ENCODE data around the gene C10orf62. TPM values are rescaled to one million over a fixed set of nuclear protein-coding genes. Genes with fewer than 3 reads are reported as not detected.

The C10orf62 gene, protein sequence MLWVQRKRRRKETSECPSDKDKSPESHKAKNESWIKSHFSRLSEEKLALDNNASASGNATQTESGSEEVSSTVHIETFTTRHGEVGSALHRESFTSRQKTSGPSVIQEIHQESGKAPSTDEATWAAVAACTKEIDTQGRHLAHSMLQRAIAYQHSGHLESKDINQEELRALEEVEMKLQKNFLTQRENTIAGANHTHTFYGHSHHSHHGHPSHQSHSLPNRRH
- total RNA-seq: 0.06 TPM in 1 of 2 replicates, not detected in the other

DNA sequence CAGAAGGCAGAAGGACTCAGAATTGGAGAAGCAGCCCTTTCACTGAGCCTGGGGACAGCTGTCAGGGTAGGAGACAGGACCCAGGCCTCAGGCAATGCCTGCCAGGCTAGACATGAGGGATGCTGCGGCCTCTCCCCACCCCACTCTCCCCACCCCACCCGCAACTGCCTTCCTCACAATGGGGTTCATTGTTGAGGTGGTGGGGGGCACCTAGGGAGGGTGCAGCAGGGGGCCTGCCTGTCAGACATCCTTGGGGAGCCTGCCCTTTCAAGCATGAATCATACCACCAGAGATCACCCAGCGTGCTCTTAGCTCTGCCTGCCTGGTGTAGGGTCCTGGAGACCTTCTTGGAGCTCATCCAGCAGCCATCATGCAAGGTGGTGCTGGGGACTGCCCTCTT lies at the start of gene C10orf62:
Gene C10orf62, plus strand, starts transcription at position 243 of the 400 bp plus-strand sequence. CDS start 177 bp downstream, outside the sequence.

DNA sequence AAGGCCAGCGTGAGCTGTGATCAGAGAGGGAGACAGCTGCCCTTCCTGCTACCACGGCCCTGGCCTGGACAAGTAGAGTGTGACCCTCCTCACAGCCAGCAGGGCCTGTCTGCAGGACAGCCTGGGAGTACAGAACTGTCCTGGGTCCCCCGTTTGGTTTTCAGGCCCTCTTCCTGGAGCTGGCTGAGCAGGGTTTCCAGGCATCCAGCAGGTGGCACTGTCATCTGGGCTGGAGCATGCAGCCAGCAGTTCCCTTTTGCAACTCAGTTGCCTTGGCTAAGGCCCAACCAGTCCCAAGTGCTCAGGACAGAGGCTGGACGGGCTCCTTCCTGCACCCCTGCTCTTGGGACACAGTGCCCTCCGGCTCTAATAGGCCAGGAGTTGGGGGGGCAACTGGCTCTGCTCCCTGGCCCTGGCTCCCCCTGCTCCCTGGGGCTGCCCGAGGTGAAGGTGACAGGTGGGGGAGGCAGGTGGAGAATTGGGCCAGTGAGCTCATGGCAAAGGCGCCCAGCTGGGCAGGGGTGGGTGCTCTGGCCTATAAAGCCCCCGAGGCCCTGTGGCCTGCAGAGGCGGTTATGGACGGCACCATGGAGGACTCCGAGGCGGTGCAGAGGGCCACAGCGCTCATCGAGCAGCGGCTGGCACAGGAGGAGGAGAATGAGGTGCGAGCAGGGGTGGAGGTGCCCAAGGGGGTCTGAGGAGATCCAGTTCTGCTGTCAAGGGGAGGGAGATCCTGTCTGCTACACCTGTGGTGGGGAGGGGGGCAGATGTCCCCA lies 17.1 kb upstream of the C10orf62 start, which contains the start of gene ANKRD2:
Gene ANKRD2, plus strand, starts transcription at position 566 of the 776 bp plus-strand sequence. Its CDS starts 10 bp downstream, at position 576.

DNA sequence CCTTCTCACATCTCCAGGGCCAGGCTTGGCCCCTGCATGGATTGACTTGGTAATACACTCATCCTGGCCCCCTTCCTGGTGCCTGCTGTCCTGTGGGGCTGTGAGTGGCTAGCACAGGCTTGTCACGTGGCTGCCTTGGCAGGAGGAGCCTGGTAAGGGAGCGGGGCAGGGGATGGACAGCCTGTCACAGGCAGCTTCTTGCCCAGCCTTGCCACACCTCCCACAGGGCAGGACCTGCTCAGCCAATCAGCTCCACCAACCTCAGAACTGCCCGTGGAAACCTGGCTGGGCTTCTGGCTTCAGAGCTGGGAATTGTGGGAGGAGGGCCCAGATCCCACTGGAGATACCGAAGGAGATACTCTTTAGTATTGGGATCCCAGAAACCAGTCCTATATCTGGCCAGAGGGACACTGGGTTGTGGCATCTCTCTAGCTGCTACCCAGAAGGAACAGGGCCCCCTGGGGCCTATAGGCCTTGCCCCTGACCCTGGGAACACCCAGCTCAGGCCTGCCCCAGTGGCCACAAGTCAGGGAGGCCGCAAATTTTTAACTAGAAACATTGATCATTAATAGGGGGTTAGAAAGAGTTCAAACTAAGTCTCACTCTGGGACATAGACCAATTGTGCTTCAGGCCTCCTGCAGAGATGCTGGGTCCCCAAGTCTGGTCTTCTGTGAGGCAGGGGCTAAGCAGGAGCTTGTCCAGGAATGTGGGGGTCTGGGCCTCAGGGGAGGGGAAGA lies 5.3 kb upstream of the C10orf62 start, which contains the start of gene HOGA1:
Gene HOGA1, plus strand, starts transcription at position 330 of the 738 bp plus-strand sequence. Its CDS starts 315 bp downstream, at position 645.

DNA sequence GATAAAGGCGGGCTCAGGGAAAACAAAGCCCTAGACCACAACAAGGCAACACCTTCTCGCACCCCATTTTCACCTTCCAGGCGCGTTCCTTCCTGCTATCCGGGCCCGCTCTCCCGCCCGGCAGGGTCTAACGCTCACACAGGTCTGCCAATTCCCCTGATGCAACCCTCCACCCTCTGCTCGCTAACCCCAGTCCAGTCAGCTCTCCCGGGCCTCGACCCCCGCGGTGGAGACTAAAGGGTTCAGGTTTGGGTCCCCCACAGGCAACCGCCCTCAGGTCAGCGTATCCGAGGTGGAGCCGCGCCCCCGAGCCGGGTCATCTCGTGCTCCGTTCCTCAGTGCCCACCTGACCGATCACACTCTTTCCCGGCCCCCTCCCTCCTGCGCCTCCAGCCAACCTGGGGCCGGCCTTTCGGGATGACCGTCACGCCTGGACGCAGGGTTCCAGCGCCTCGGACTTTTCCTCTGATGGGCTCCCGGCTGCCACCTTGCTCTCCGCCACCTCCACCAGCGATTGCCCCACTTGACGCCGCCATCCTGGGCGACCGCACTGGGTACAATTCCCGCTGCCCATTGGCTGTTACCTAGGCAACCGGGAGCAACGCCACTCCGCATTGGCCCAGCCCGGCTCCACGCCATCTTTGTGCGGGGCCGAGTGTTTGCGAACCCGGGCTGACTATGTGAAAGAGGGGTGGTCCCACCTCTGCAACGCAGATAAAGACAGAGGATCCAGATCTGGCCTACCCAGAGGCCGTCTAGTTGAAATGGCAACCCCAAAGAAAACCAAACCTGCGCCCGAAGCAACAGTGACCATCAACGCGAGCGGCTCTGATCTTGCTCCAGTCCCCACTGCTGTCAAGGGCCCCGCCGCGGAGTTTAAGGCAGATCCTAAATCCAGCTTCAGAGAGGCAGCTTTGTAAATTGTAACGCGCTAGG lies 43.7 kb downstream of the C10orf62 start, which contains the start of gene MORN4:
Gene MORN4, minus strand, starts transcription at position 552 of the 936 bp plus-strand sequence. CDS start 13,847 bp downstream, outside the sequence.

DNA sequence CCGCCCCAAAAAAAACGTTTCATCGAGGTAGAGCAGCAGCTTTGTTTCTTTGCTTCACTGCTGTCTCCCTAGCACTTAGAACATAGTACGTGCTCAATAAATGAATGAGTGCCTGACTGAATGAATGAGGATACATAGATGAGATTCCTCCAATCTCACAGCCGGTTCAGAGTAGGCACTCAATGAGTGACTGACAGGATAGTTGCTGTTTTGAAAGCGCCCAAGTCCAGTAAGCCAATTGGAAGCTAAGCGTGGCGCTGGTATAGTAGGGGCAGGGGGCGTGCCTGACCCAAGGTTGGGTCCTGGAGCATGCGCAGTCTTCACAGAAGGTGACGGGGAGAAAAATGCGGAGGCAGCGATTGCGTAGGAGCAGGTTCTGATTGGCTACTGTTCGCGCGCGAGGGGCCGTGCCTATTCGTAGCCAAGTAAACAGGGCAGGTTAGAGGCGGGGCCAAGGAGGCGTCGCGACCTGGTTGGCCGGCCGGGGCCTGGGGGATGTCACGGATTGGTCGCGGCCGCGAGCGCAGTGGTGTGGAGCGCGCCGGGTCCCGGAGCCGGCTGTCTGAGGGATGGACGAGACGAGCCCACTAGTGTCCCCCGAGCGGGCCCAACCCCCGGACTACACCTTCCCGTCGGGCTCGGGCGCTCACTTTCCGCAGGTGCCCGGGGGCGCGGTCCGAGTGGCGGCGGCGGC lies 50.8 kb downstream of the C10orf62 start, which contains the start of gene PI4K2A:
Gene PI4K2A, plus strand, starts transcription at position 498 of the 694 bp plus-strand sequence. Its CDS starts 72 bp downstream, at position 570.

Other genes with a start within 250 kb of the C10orf62 start
- 8.4 and 19.6 TPM in 2 replicates for gene RRP12, start 188.4 kb upstream of the C10orf62 start, total RNA-seq
- gene PGAM1, start 163.5 kb upstream of the C10orf62 start, total RNA-seq: 186 and 221 TPM in 2 replicates
- 21.4 and 26.4 TPM in 2 replicates for gene EXOSC1, start 143.7 kb upstream of the C10orf62 start, total RNA-seq
- gene ZDHHC16, start 143.5 kb upstream of the C10orf62 start, total RNA-seq: 31.1 and 36.0 TPM in 2 replicates
- gene MMS19, start 91.3 kb upstream of the C10orf62 start, total RNA-seq: 59.3 and 78.1 TPM in 2 replicates
- gene UBTD1, start 90.8 kb upstream of the C10orf62 start, total RNA-seq: 38.5 and 41.0 TPM in 2 replicates
- 0.44 and 0.49 TPM in 2 replicates for gene ANKRD2, start 16.9 kb upstream of the C10orf62 start, total RNA-seq
- gene HOGA1, start 5.3 kb upstream of the C10orf62 start, total RNA-seq: 0.16 and 0.25 TPM in 2 replicates
- gene MORN4, start 43.8 kb downstream of the C10orf62 start, total RNA-seq: 2.3 and 3.8 TPM in 2 replicates
- gene PI4K2A, start 51.0 kb downstream of the C10orf62 start, total RNA-seq: 8.4 and 13.6 TPM in 2 replicates
- gene AVPI1, start 97.5 kb downstream of the C10orf62 start, total RNA-seq: 1.3 and 3.8 TPM in 2 replicates
- 6.6 and 16.4 TPM in 2 replicates for gene MARVELD1, start 124.0 kb downstream of the C10orf62 start, total RNA-seq
- gene ZFYVE27, start 147.4 kb downstream of the C10orf62 start, total RNA-seq: 10.8 and 24.2 TPM in 2 replicates
- not detected in 2 replicates for gene SFRP5, start 182.3 kb downstream of the C10orf62 start, total RNA-seq